OCI-LY1 (cell line): ENCODE data around the gene EVPL.
"Not testable (repeated sequence)": the region's sequence is repeated elsewhere in the genome, so short reads cannot be mapped to it uniquely, and the experiment has no call there.

ENCODE experiments used
- H2AFZ ChIP-seq: fragments of 200-600 bp; sonication (generic), shearing (Covaris generic); 2 replicates; pipeline ENCODE4 v1.6.0; 2014; ENCODE audit warnings: antibody characterized with exemption, mild to moderate bottlenecking, low read length
- H3F3A ChIP-seq: fragments of 200-600 bp; sonication (generic), shearing (Covaris generic); 2 replicates; pipeline ENCODE4 v1.6.0; 2014; ENCODE audit warnings: mild to moderate bottlenecking, antibody characterized with exemption, low read length, moderate library complexity; ENCODE audit not compliant: insufficient read depth
- H3K27ac ChIP-seq: fragments of 200-600 bp; sonication (generic); 2 replicates; pipeline ENCODE4 v1.5.1; 2014; ENCODE audit warnings: low read length, mixed run types, mild to moderate bottlenecking, low read depth; ENCODE audit not compliant: poor library complexity, severe bottlenecking
- H3K27me3 ChIP-seq: fragments of 200-600 bp; sonication (generic); 2 replicates; pipeline ENCODE4 v1.6.0; 2014; ENCODE audit warnings: antibody characterized with exemption, mild to moderate bottlenecking, low read length, moderate library complexity; ENCODE audit not compliant: insufficient read depth
- H3K36me3 ChIP-seq: fragments of 200-600 bp; sonication (generic); 2 replicates; pipeline ENCODE4 v1.6.1; 2014; ENCODE audit warnings: mild to moderate bottlenecking, antibody characterized with exemption, low read length, moderate library complexity, mixed read lengths; ENCODE audit not compliant: insufficient read depth
- H3K4me1 ChIP-seq: fragments of 200-600 bp; sonication (generic); 2 replicates; pipeline ENCODE4 v1.5.1; 2014; ENCODE audit warnings: mild to moderate bottlenecking, low read length, moderate library complexity; ENCODE audit not compliant: insufficient read depth, severe bottlenecking
- H3K4me2 ChIP-seq: fragments of 200-600 bp; sonication (generic), shearing (Covaris generic); 2 replicates; pipeline ENCODE4 v1.6.1; 2014; ENCODE audit warnings: low read length
- H3K4me3 ChIP-seq: fragments of 200-600 bp; sonication (generic); 2 replicates; pipeline ENCODE4 v1.5.1; 2014; ENCODE audit warnings: low read length, low read depth, mild to moderate bottlenecking, mixed read lengths; ENCODE audit not compliant: poor library complexity, severe bottlenecking
- H3K79me2 ChIP-seq: fragments of 200-600 bp; shearing (Covaris generic); 2 replicates; pipeline ENCODE4 v1.6.1; 2016; ENCODE audit warnings: mixed run types, low read length, mixed read lengths; ENCODE audit not compliant: insufficient read depth
- H3K9ac ChIP-seq: fragments of 200-600 bp; sonication (generic), shearing (Covaris generic); 2 replicates; pipeline ENCODE4 v1.6.1; 2014; ENCODE audit warnings: mild to moderate bottlenecking, low read length, mixed read lengths
- H3K9me2 ChIP-seq: fragments of 200-600 bp; sonication (generic), shearing (Covaris generic); 2 replicates; pipeline ENCODE4 v1.6.1; 2014; ENCODE audit warnings: low read depth, mild to moderate bottlenecking, low read length, mixed read lengths
- H3K9me3 ChIP-seq: fragments of 200-600 bp; shearing (Covaris generic); 2 replicates; pipeline ENCODE4 v1.6.1; 2014; ENCODE audit warnings: low read length, mixed read lengths
- H4K20me1 ChIP-seq: fragments of 200-600 bp; sonication (generic), shearing (Covaris generic); 2 replicates; pipeline ENCODE4 v1.6.0; 2016; ENCODE audit warnings: mild to moderate bottlenecking, low read length; ENCODE audit not compliant: insufficient read depth
- CTCF ChIP-seq: fragments of 200-600 bp; sonication (generic), shearing (Covaris generic); IDR thresholded peaks from 2 replicates; pipeline ENCODE4 v1.5.1; 2017; ENCODE audit warnings: mild to moderate bottlenecking, antibody characterized with exemption, low read length, moderate library complexity, mixed read lengths
- EZH2 ChIP-seq: fragments of 200-600 bp; sonication (generic), shearing (Covaris generic); IDR thresholded peaks from 2 replicates; pipeline ENCODE4 v1.8.0; 2017; ENCODE audit warnings: borderline replicate concordance, mixed run types, mild to moderate bottlenecking, antibody characterized with exemption, low read length, moderate library complexity, mixed read lengths

The EVPL gene

DNA sequence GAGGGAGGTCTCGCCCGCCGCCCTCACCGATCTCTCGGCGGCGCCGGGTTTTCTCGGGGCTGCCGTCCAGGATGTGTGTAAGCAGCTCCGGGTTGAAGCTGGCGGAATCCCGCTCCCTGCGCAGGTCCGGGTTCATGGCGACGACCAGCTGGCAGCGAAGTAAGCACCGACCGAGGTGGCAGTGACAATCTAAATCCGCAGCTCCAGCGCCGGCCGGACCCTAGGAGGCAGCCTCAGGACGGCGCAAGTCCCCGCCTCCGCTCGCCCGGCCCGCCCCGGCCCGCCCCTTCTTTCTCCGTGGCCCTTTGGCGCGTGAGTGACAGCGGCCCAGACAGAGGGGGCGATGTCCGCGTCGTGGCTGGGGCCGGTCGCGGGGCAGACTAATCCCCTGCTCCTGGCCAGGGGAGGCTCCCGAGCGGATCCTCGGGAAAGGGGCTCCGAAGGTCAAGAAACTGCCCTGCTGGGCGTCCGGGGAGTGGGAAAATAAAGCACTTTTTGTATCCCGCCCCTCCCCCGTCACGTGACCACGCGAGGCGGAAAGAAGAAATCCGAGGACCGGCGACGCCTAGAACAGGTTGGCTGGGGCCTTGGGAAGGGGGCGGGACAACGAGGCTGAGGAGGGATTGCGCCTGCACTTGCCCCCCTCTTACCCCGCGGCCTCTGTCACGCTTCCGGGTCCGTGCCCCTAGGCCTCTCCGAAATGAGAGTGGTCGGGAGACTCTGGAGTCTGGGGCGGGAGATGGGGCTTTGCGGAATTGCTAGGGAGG lies 48.0 kb downstream of the EVPL start, which contains the start of the genes ACOX1 and TEN1:
TSS of gene ACOX1 (minus strand) at position 229 of the 767 bp plus-strand sequence. CDS start at position 136, 93 bp downstream.
TSS of gene TEN1 (plus strand) at position 303 of the 767 bp plus-strand sequence. CDS start 6,953 bp downstream, outside the sequence.
- H3K9me2 ChIP-seq, result no peaks in the 10 kb centered on the region
- no peaks in the 10 kb centered on the region for H3K9me3 ChIP-seq
- H2AFZ ChIP-seq, result no peak within 1 kb of the TSS
- TF ChIP-seq EZH2, result no peak
- peak; percentile 18; the same call in 1 of the 2 replicates for TF ChIP-seq CTCF
- no peaks in the 10 kb centered on the region for H3F3A ChIP-seq
- H3K36me3 ChIP-seq, result no peaks in the 10 kb centered on the region
- no peaks in the 10 kb centered on the region for H3K79me2 ChIP-seq
- H3K9ac ChIP-seq, result peak within 1 kb of the TSS; percentile 96
- peaks cover 51% of the 10 kb centered on the region for H3K4me1 ChIP-seq
- no peaks in the 10 kb centered on the region for H3K27me3 ChIP-seq
- H3K4me3 ChIP-seq, result peak within 1 kb of the TSS; percentile 83
- H3K4me2 ChIP-seq, result peak within 1 kb of the TSS; percentile 98
- H4K20me1 ChIP-seq, result no peaks in the 10 kb centered on the region
- peak within 1 kb of the TSS; percentile 81 for H3K27ac ChIP-seq

- TF ChIP-seq CTCF (no peak), EZH2 (no peak)
Observed at GRCh38 chr17:75976175-75976848, 50.8 kb downstream of the EVPL start.

GRCh38 chr17:75975757-75976174 lies 51.3 kb downstream of the EVPL start:
- no peaks in the 10 kb centered on the region for H3K27me3 ChIP-seq
- no peak overlapping the region for H3K4me3 ChIP-seq
- peaks cover 12% of the 10 kb centered on the region; the same call in 1 of the 2 replicates for H3K36me3 ChIP-seq
- H3K9me3 ChIP-seq, result no peaks in the 10 kb centered on the region
- peaks cover 31% of the 10 kb centered on the region for H3K4me1 ChIP-seq
- H2AFZ ChIP-seq, result no peak overlapping the region
- no peaks in the 10 kb centered on the region for H3K79me2 ChIP-seq
- H3K9me2 ChIP-seq, result no peaks in the 10 kb centered on the region
- H3K27ac ChIP-seq, result no peak overlapping the region
- TF ChIP-seq EZH2 (no peak), CTCF (no peak)
- H3K4me2 ChIP-seq, result 0 out of 2 replicates have a peak overlapping the region, but pooled peaks have one; percentile 23
- H3F3A ChIP-seq, result no peaks in the 10 kb centered on the region
- no peak overlapping the region for H3K9ac ChIP-seq
- H4K20me1 ChIP-seq, result no peaks in the 10 kb centered on the region

More at GRCh38 chr17:75976175-75976848, 50.8 kb downstream of the EVPL start:
- Histone ChIP-seq H3K9me2 (no peaks in the 10 kb centered on the region), H3K79me2 (no peaks in the 10 kb centered on the region), H3F3A (no peaks in the 10 kb centered on the region), H3K36me3 (peaks cover 12% of the 10 kb centered on the region; the same call in 1 of the 2 replicates), H2AFZ (no peak overlapping the region), H3K27ac (no peak overlapping the region), H3K4me1 (peaks cover 35% of the 10 kb centered on the region), H3K9me3 (no peaks in the 10 kb centered on the region), H4K20me1 (no peaks in the 10 kb centered on the region), H3K4me3 (no peak overlapping the region), H3K27me3 (no peaks in the 10 kb centered on the region), H3K9ac (no peak overlapping the region), H3K4me2 (0 out of 2 replicates have a peak overlapping the region, but pooled peaks have one; percentile 23)

GRCh38 chr17:75975187-75975586 lies 51.9 kb downstream of the EVPL start:
- not testable (repeated sequence) for H3K4me3 ChIP-seq, H2AFZ ChIP-seq, H3K9me2 ChIP-seq, H3K4me2 ChIP-seq, H3K79me2 ChIP-seq, H3F3A ChIP-seq, H3K27ac ChIP-seq, H4K20me1 ChIP-seq, H3K9ac ChIP-seq, H3K27me3 ChIP-seq, H3K9me3 ChIP-seq
- peaks cover 12% of the 10 kb centered on the region; the same call in 1 of the 2 replicates for H3K36me3 ChIP-seq
- H3K4me1 ChIP-seq, result peaks cover 25% of the 10 kb centered on the region
